Measurements from ENCODE around the gene C2orf69.

The C2orf69 gene

DNA sequence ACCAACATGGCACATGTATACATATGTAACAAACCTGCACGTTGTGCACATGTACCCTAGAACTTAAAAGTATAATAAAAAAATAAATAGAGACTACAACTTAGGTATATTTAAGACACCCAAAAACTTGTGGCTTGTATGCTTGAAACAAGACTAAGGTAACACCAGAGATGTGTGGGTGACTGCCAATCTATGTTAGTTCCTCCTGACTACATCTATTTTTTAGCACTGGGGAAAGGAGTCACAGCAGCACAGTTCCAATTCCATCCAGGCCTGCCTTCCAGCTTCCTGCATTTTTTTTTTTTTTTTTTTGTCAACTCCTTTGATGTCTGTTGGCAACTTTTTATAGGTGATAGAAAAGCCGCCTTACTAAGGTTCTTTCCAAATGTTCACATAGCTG is 18.2 kb downstream of the C2orf69 start:
- DNase-seq (ENCODE audit: low read depth) = no peak
- TF ChIP-seq, protein P1, sequence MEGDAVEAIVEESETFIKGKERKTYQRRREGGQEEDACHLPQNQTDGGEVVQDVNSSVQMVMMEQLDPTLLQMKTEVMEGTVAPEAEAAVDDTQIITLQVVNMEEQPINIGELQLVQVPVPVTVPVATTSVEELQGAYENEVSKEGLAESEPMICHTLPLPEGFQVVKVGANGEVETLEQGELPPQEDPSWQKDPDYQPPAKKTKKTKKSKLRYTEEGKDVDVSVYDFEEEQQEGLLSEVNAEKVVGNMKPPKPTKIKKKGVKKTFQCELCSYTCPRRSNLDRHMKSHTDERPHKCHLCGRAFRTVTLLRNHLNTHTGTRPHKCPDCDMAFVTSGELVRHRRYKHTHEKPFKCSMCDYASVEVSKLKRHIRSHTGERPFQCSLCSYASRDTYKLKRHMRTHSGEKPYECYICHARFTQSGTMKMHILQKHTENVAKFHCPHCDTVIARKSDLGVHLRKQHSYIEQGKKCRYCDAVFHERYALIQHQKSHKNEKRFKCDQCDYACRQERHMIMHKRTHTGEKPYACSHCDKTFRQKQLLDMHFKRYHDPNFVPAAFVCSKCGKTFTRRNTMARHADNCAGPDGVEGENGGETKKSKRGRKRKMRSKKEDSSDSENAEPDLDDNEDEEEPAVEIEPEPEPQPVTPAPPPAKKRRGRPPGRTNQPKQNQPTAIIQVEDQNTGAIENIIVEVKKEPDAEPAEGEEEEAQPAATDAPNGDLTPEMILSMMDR (IDR thresholded peaks at IDR 0.05; ENCODE audit: control insufficient read depth, extremely low read depth, insufficient read depth) = no peak
- no peak overlapping the region for H3K4me3 ChIP-seq (ENCODE audit: low read depth, low read length)

DNA sequence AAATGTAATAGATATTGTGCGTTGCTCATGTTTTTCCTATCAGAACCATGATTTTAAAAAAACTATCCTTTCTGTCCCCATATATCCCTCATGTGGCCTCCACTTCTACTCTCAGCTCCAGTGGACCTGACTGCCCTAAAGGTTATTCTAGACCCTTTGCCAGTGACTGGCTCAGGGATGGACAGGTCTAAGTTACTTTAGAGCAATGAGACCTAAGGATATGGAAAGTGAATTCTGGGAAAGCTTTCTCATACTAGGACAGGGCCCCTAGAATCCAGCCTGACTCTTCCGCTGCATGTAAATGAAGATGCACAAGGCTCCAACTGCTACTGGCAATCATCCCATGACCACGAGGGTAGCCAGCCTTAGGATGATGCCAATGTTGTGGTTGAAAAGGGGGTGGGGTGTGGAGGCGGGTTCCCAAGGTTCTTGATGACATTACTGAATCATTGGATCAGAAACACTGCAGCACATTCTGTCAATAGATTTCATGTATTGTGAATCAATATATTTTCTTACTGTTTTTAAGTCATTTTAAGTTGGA is 21.3 kb downstream of the C2orf69 start:
- TF ChIP-seq, protein P1 (IDR thresholded peaks at IDR 0.05; ENCODE audit: control insufficient read depth, extremely low read depth, insufficient read depth) = no peak
- H3K4me3 ChIP-seq (ENCODE audit: low read depth, low read length) = no peak overlapping the region
- no peak for DNase-seq (ENCODE audit: low read depth)

DNA sequence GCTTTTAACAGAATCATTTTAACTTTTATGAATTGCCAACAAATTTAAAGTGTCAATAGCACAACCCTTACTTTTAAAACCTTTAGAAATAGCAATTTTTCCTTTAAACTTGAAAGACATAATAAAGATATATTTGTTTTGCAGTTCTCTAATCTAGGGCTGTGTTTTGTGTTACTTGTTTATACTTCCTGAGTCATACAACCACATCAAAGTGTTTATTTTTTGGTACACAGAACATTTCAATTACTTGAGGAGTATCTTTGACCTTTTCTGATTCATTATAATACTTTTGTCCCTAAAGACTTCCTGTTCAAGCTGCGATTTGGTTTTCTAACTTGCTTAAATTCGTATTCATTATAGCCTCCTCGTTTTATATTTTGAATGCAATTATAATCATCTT is 22.4 kb downstream of the C2orf69 start:
- TF ChIP-seq, protein P1 (IDR thresholded peaks at IDR 0.05; ENCODE audit: control insufficient read depth, extremely low read depth, insufficient read depth) = no peak
- DNase-seq (ENCODE audit: low read depth) = no peak
- H3K4me3 ChIP-seq (ENCODE audit: low read depth, low read length) = no peak overlapping the region

DNA sequence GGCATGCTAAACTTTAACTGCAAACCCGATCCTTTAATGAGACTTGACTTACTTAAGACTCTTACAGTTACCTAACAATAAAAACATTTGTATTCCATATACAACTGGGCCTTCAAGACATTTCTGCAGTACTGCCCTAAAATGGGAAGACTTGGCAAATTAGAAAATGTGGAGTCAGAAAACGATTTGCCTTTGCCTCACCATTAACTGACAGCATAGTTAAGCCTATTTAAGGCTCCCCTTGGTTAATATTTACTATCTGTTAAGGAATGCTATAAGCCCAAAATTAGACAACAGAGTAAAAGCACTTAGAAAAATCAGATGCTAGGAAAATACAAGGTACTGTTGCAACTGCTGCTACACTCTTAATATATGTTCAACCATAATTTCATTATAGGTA is 25.5 kb downstream of the C2orf69 start:
- TF ChIP-seq, protein P1 (IDR thresholded peaks at IDR 0.05; ENCODE audit: control insufficient read depth, extremely low read depth, insufficient read depth) = no peak
- no peak for DNase-seq (ENCODE audit: low read depth)
- no peak overlapping the region for H3K4me3 ChIP-seq (ENCODE audit: low read depth, low read length)

DNA sequence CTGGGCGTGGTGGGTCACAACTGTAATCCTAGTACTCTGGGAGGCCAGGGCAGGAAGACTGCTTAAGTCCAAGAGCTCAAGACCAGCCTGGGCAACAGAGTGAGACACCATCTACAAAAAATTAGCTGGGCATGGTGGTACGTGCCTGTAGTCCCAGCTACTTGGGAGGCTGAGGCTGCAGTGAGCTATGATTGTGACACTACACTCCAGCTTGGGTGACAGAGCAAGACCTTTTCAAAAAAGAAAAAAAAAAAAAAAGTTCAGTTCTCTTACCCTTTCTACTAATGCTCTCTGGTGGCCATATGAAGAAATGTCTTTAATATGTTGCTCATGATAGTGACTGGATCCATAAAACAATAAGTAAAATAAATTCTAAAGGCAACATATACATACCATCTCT is 29.3 kb downstream of the C2orf69 start:
- DNase-seq (ENCODE audit: low read depth) = no peak

DNA sequence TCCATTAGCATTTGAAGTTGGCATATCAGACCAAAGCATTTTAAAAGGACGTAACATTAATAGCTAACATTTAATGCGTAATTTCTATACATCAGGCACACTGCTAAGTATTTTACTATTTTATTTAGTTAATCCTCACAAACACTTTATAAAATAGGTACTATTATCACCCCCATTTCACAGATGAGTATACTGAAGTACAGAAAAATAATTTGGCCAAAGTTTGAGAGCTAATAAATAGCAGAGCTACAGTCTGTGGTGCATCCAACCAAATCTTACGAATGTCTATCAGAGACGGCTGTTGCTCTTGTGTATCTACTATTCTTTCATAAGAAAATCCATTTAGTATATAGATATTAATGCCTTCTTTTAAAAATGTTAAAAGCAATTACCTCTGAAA is 32.3 kb downstream of the C2orf69 start:
- DNase-seq (ENCODE audit: low read depth) = no peak
- TF ChIP-seq, protein P1 (IDR thresholded peaks at IDR 0.05; ENCODE audit: control insufficient read depth, extremely low read depth, insufficient read depth) = no peak
- H3K4me3 ChIP-seq (ENCODE audit: low read depth, low read length) = no peak overlapping the region

More for the DNA sequence above, 29.3 kb downstream of the C2orf69 start:
- no peak overlapping the region for H3K4me3 ChIP-seq (ENCODE audit: low read depth, low read length)
- TF ChIP-seq, protein P1 (IDR thresholded peaks at IDR 0.05; ENCODE audit: control insufficient read depth, extremely low read depth, insufficient read depth) = peak; percentile 30

DNA sequence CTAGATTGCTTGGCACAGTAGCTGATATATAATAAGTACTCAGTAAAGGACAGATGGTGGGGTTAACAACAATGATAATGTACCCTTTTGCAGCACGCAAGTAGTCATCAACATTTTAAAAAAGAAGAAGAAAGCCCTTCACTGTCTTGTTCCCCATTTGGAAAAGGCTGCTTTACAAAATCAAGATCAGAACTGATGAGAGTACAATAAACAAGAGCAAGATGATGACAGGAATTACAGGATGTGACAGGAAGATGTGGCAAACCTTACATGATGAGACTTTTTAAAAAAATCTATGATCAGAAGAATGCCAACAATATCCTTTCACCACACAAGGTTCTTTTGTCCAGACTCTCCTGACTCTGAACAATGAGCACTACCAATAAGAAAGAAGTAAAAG is 35.1 kb downstream of the C2orf69 start:
- no peak overlapping the region for H3K4me3 ChIP-seq (ENCODE audit: low read depth, low read length)
- TF ChIP-seq, protein P1 (IDR thresholded peaks at IDR 0.05; ENCODE audit: control insufficient read depth, extremely low read depth, insufficient read depth) = no peak
- no peak for DNase-seq (ENCODE audit: low read depth)

All from LNCaP clone FGC (cell line).